Upper lobe of left lung (tissue), 4 donors: ENCODE measurements around the gene PADI6.

Experiments used
- EP300 ChIP-seq, 4 donors: sonication (generic); formaldehyde crosslinking; IDR thresholded peaks; one replicate each; pipeline ENCODE4 v1.5.1; 2017; ENCODE audit warnings: antibody characterized with exemption in 4 of 4, control low read depth in 2 of 4
- POLR2A ChIP-seq, 4 donors: fragments of 450-650 bp; IDR thresholded peaks; one replicate each; pipeline ENCODE4 v1.5.1; 2016 to 2017; ENCODE audit warnings: antibody characterized with exemption in 4 of 4, mild to moderate bottlenecking in 2 of 4
- POLR2AphosphoS5 ChIP-seq, 2 donors: sonication (generic); formaldehyde crosslinking; IDR thresholded peaks; one replicate each; pipeline ENCODE4 v1.5.1; 2017; ENCODE audit warnings: antibody characterized with exemption in 2 of 2
- TF ChIP-seq, protein P1 (sequence below), 6 experiments: fragments of 450-650 bp in 4 of 6; fragments of 200-600 bp in 2 of 6; sonication (generic) in 2 of 6; IDR thresholded peaks; one replicate each; pipeline ENCODE4 v1.5.1; 2016 to 2019; ENCODE audit warnings: antibody characterized with exemption in 6 of 6

DNA sequence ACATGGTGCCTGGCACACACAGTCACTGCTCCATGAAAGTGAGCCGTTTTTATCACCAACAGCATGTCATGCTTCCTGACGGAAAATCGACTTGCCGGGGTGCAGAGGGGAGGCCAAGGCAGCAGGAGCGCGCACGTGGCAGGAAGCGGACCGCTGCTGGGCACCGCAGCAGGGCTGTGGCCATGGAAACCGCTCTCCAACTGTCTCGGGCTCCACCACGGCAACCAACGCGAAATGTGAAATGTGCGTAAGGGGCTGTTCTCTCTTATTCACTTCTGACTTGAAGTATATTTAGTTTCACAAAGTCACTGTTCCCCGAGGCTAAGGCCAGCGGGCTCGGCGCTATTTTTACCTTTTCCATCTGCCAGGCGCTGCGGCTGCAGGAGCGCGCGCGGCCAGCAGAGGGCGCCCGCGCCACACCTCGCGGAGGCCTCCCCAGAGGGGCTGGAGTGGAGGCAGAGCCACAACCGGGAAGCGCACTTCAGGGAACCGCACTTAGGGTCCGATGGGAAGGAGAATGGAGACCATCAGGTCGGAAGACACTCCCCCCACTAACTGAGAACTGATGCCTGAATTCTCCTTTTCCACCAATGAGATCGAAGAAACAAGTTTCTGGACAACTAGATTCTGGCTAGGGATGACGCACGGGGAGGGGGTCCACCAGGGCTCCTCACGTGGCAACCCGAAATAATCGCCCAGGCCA is 47.8 kb downstream of the PADI6 start:
- TF ChIP-seq, protein P1, sequence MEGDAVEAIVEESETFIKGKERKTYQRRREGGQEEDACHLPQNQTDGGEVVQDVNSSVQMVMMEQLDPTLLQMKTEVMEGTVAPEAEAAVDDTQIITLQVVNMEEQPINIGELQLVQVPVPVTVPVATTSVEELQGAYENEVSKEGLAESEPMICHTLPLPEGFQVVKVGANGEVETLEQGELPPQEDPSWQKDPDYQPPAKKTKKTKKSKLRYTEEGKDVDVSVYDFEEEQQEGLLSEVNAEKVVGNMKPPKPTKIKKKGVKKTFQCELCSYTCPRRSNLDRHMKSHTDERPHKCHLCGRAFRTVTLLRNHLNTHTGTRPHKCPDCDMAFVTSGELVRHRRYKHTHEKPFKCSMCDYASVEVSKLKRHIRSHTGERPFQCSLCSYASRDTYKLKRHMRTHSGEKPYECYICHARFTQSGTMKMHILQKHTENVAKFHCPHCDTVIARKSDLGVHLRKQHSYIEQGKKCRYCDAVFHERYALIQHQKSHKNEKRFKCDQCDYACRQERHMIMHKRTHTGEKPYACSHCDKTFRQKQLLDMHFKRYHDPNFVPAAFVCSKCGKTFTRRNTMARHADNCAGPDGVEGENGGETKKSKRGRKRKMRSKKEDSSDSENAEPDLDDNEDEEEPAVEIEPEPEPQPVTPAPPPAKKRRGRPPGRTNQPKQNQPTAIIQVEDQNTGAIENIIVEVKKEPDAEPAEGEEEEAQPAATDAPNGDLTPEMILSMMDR (IDR thresholded peaks at IDR 0.05): peak; percentile 94 to 99 (median 97)
- TF ChIP-seq POLR2AphosphoS5 (IDR thresholded peaks at IDR 0.05) (no peak), POLR2A (IDR thresholded peaks at IDR 0.05) (no peak), EP300 (IDR thresholded peaks at IDR 0.05) (no peak)
